Measurements from ENCODE around the gene SPEF2.

- TF ChIP-seq ZNF239 (tag by site-specific recombination; IDR thresholded peaks at IDR 0.05) (no peak), ZBTB8A (tag by site-specific recombination; IDR thresholded peaks at IDR 0.05) (no peak), CTCF (tag by site-specific recombination; IDR thresholded peaks at IDR 0.05) (no peak), ZNF544 (tag by site-specific recombination; IDR thresholded peaks at IDR 0.05) (no peak), ZNF274 (IDR thresholded peaks at IDR 0.05; ENCODE audit: low read length) (no peak), ZNF274 (tag by site-specific recombination; IDR thresholded peaks at IDR 0.05; ENCODE audit: borderline replicate concordance) (no peak), YY1 (tag by site-specific recombination; IDR thresholded peaks at IDR 0.05) (no peak), ZSCAN23 (tag by site-specific recombination; IDR thresholded peaks at IDR 0.05) (no peak), ZNF792 (tag by site-specific recombination; IDR thresholded peaks at IDR 0.05) (no peak), ZNF621 (tag by site-specific recombination; IDR thresholded peaks at IDR 0.05) (no peak)
Measured at GRCh38 chr5:35618781-35619180, 1.1 kb downstream of the SPEF2 start.

Data from HEK293 (cell line).